ENCODE measurements around the gene ARHGEF25. TPM values are rescaled to one million over a fixed set of nuclear protein-coding genes. Genes with fewer than 3 reads are reported as not detected.

Gene ARHGEF25
- total and polyA plus RNA-seq, 2 donors from 2014 or later = 10.9 to 15.0 TPM

- FAIRE-seq (no peak), DNase-seq (no peak)
- no peak for TF ChIP-seq CTCF (IDR thresholded peaks at IDR 0.05; ENCODE audit: borderline replicate concordance, extremely low read depth, insufficient read depth)
- no peak overlapping the region for H3K4me3 ChIP-seq (ENCODE audit: low read length in 3 of 3)
- no peaks in the 10 kb centered on the region for H3K9me3 ChIP-seq (ENCODE audit: control insufficient read depth in 2 of 3, insufficient read depth in 1 of 3, low read length in 3 of 3)
- intact Hi-C loops (cut with DNase I) = no loop called here
- no peak overlapping the region for H3K27ac ChIP-seq (ENCODE audit: low read depth in 2 of 2, low read length in 2 of 2)
- H3K9ac ChIP-seq (ENCODE audit: low read length in 3 of 3) = no peak overlapping the region
- H3K36me3 ChIP-seq (ENCODE audit: control insufficient read depth in 2 of 3, insufficient read depth in 3 of 3, low read length in 3 of 3) = no peaks in the 10 kb centered on the region
- H3K27me3 ChIP-seq (ENCODE audit: control insufficient read depth, insufficient read depth, low read length) = no peaks in the 10 kb centered on the region
- no peaks in the 10 kb centered on the region for H3K4me1 ChIP-seq (ENCODE audit: control insufficient read depth in 2 of 3, insufficient read depth in 2 of 3, low read depth in 1 of 3, low read length in 3 of 3)
These were observed 26.1 kb downstream of the ARHGEF25 start for GRCh38 chr12:57637364-57637763.

GRCh38 chr12:57638096-57638495, 26.9 kb downstream of the ARHGEF25 start:
- Histone ChIP-seq H3K9me3 (ENCODE audit: control insufficient read depth in 2 of 3, insufficient read depth in 1 of 3, low read length in 3 of 3) (no peaks in the 10 kb centered on the region), H3K27me3 (ENCODE audit: control insufficient read depth, insufficient read depth, low read length) (no peaks in the 10 kb centered on the region), H3K36me3 (ENCODE audit: control insufficient read depth in 2 of 3, insufficient read depth in 3 of 3, low read length in 3 of 3) (no peaks in the 10 kb centered on the region), H3K4me1 (ENCODE audit: control insufficient read depth in 2 of 3, insufficient read depth in 2 of 3, low read depth in 1 of 3, low read length in 3 of 3) (no peaks in the 10 kb centered on the region), H3K27ac (ENCODE audit: low read depth in 2 of 2, low read length in 2 of 2) (no peak overlapping the region), H3K9ac (ENCODE audit: low read length in 3 of 3) (no peak overlapping the region), H3K4me3 (ENCODE audit: low read length in 3 of 3) (no peak overlapping the region)
- intact Hi-C loops (cut with DNase I) = no loop called here
- FAIRE-seq = no peak
- DNase-seq = no peak
- no peak for TF ChIP-seq CTCF (IDR thresholded peaks at IDR 0.05; ENCODE audit: borderline replicate concordance, extremely low read depth, insufficient read depth)

- no peaks in the 10 kb centered on the region for H3K4me1 ChIP-seq (ENCODE audit: control insufficient read depth in 2 of 3, insufficient read depth in 2 of 3, low read depth in 1 of 3, low read length in 3 of 3)
- H3K9me3 ChIP-seq (ENCODE audit: control insufficient read depth in 2 of 3, insufficient read depth in 1 of 3, low read length in 3 of 3) = no peaks in the 10 kb centered on the region
- no peak overlapping the region for H3K4me3 ChIP-seq (ENCODE audit: low read length in 3 of 3)
- H3K27me3 ChIP-seq (ENCODE audit: control insufficient read depth, insufficient read depth, low read length) = no peaks in the 10 kb centered on the region
- DNase-seq (no peak), FAIRE-seq (no peak)
- intact Hi-C loops (cut with DNase I) = no loop called here
- no peak overlapping the region for H3K9ac ChIP-seq (ENCODE audit: low read length in 3 of 3)
- no peaks in the 10 kb centered on the region for H3K36me3 ChIP-seq (ENCODE audit: control insufficient read depth in 2 of 3, insufficient read depth in 3 of 3, low read length in 3 of 3)
- no peak for TF ChIP-seq CTCF (IDR thresholded peaks at IDR 0.05; ENCODE audit: borderline replicate concordance, extremely low read depth, insufficient read depth)
- H3K27ac ChIP-seq (ENCODE audit: low read depth in 2 of 2, low read length in 2 of 2) = no peak overlapping the region
These were observed 29.2 kb downstream of the ARHGEF25 start for GRCh38 chr12:57640175-57641042.

All from kidney (tissue), 14 donors.